NCI-H187 treated with DMSO at 0.1 percent for 48 hours (cell line): ENCODE data around the gene USP37.

Experiments used
- DNase-seq: peaks from one replicate; lab custom pipeline; 2025; lab: John Stamatoyannopoulos, UW

USP37 gene

GRCh38 chr2:218401890-218402289 is 166.3 kb downstream of the USP37 start:
- no peak for DNase-seq

GRCh38 chr2:218400930-218401881 is 166.9 kb downstream of the USP37 start:
- DNase-seq, result no peak
